Glomerular visceral epithelial cell (primary cell): ENCODE data around the gene RBM8A.

Source experiments
- DNase-seq: peaks from one replicate; pipeline ENCODE4 v3.0.0-alpha.2; 2016; ENCODE audit errors: extremely low spot score

Gene RBM8A

GRCh38 chr1:145918144-145918991 is 8.9 kb downstream of the RBM8A start, which contains the start of gene PEX11B:
Gene PEX11B (minus strand): TSS chr1:145918717. CDS start chr1:145918688, 29 bp downstream.
- DNase-seq = peak; percentile 83

- no peak for DNase-seq
These were observed 9.7 kb downstream of the RBM8A start for GRCh38 chr1:145917595-145917994.

- peak; percentile 33 for DNase-seq
These were observed 10.5 kb downstream of the RBM8A start for GRCh38 chr1:145916745-145917144.

- no peak for DNase-seq
These were observed 15.1 kb downstream of the RBM8A start for GRCh38 chr1:145912128-145912641.

- DNase-seq = no peak
These were observed 18.6 kb downstream of the RBM8A start for GRCh38 chr1:145908653-145909052.

DNA sequence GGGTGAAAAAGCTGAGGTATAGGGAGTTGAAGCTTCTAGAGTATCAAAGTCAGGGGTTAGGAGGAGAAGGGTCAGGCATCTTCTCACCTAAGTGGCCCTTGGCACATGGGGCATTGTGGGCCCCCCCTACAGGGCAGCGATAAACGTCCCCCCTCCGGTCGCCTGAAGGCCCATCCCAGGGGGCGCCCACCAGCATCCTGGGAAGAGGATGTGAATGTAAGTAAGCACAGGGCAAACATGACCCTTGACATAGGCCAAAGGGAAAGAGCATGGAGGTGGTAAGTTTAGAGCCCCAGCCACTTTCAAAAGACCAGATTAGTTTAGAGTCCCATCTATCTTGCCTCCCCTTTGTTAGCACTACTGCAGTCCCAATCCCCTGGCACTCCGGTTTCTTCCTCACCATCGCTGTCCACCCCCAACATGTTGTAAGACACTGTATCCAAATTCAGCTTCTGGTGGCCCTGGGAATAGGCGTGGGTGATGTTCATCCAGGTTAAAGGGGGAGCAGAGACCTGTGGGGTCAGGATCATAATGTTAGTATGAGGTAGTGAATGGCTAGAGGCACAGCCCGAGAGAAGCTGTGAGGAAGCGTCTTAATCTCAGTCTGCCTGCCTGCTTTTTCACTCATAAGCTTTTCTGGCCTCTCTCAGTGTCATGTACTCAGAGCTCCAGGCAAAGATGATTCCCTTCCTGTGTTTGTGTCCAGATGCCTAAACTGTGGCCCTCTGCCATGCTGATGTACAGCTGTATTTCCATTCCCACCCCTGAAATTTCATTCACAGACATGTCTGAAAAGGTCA is 20.1 kb downstream of the RBM8A start:
- DNase-seq = no peak

- DNase-seq = no peak
These were observed 25.8 kb downstream of the RBM8A start for GRCh38 chr1:145901312-145902021.

DNA sequence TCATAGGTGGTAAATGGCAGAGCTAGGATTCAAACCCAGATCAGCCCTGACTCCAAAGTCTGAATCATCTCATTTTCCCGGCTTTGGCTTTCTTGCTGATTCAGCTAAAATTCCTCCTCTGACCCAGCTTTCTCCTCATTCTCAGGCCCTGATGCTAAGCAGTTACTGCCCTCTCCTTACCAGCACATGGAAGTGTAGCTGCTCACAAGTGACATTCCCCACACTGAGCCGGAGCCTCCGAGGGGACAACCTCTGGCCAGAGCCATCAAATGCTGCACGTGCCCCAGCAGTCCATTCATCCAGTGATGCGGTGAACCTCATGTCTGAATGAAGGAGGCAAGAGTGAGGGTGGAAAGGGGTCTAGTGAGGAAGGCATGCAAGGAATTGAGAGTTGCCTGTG is 28.5 kb downstream of the RBM8A start:
- DNase-seq = no peak

DNA sequence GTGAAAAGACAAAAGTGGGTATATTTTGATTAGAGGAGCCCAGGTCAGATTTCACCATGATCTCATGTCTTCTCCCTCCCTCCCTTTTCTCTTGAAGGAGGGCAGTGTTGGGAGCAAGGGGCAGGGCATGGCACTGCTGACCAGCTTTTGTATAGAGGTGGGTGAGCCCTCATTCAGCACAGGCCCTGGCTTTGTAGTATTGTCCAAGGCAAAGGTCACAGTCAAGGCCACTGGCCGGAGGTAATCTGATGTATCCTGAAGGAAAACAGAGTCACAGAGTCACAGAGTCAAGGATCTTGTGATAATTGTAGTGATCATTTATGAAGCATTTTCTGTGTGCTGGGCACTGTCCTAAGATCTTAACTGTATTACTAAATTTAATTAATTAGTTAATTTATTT is 29.3 kb downstream of the RBM8A start:
- DNase-seq = no peak

- no peak for DNase-seq
These were observed 31.8 kb downstream of the RBM8A start for GRCh38 chr1:145895471-145895870.

- no peak for DNase-seq
These were observed 33.8 kb downstream of the RBM8A start for GRCh38 chr1:145893306-145894055.

DNA sequence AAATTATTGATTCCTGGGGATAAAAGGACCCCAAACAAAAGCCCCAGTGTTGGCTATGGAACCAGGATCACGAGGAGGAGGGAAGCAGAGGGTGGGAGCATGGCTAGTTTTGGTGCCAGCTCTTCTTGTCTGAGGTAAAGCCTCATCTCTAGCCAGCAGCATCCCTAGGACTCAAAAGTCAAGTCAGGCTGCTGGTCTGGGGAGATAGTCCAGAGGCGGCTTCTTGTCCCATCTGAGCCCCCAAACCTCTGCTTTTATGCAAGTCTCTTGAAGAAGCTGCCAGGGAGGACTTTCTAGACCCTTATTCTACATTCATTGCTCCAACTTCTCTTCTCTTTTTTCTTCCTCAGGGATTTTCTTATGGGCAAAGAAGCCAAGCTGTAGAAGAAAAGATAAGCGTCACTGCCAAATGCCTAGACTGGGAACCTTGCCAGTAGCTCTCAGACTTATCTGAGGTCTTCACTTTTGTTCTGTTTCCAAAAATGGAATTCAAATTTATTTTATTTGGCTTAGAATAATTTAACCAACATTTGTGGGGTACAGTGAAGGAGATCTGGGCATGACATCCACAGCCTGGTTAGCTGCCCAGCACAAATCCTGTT is 34.7 kb downstream of the RBM8A start:
- no peak for DNase-seq

DNA sequence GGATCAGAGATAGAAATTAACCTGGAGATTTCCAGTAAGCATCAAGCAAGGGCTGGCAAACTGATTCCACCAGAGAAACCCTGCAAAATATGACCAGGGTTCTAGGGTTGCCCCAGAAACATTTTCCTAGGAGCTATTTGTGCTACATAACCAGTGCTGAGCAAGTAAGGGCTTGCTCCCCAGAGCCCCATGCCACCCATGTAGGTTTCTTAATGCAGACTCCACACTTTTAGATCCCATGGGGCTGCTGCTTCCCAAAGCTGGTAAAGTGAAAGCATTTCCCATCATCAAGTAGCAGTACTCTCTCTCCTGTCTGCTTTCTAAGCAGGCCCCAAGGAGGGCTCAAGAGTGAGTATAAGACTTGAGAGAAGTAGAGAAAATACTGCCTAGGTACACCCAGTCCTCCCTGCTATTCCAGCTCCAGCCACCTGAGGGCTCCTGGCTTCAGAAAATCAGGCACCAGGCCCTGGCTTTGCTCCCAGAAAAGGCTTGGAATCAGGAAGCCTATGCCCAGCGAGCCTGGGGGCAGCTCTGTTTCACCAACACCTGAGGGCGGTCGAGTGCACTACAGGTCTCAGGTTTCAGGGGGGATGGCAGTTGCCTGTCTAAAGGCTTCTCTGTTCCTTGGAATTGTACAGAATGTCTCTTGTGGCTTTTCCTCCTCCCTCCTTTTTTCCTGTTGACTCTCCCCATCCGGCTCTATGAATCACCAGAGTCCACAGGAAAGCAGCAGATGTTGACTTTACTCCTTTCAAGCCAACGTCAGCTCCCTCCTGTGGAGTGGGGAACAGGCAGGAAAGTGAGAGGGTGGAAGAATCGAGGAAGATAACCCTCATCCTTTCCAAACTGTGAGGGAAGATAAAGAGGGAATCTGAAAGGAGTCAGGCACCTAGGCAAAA is 35.4 kb downstream of the RBM8A start:
- DNase-seq = peak; percentile 100

- DNase-seq = peak; percentile 46
These were observed 36.1 kb downstream of the RBM8A start for GRCh38 chr1:145891143-145891542.

DNA sequence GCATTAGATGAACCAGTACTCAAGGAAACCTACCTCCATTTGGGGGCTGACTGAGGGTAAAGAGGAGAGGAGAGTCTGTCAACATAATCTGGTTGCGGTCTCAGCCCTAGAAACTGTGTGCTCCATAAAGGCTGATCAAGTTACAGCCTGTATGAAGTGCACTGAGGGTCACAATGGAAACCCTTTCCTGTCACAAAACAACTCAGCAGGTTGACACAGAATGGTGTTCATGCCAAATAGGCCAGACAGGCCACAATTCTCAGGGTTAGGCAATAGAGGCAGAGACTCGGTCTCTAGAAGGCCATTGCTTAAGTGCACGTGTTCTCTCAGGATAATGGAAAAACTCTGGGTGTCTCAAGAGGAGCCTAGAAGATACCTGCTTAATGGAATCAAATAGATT is 37.6 kb downstream of the RBM8A start:
- no peak for DNase-seq

GRCh38 chr1:145887631-145888030 is 39.7 kb downstream of the RBM8A start:
- DNase-seq = peak; percentile 66

DNA sequence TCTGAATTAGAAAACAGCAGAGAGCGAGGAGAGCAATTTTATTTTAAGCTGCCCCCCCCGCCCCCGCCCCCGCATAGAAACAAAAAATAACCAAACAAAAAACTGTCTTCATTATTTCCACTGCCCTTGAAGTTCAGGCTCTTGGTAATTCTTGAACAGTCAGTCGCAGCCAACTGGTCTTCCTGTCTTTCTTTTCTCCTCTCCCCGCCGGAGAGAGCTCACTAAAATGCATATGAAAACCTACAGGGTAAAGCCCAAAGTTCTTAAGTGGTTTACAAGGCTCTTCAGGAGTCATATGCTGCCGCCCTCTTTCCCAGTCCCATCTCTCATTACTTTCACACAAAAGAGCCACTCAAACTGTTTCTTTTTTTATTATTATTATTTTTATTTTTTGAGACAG is 40.5 kb downstream of the RBM8A start:
- DNase-seq = no peak

DNA sequence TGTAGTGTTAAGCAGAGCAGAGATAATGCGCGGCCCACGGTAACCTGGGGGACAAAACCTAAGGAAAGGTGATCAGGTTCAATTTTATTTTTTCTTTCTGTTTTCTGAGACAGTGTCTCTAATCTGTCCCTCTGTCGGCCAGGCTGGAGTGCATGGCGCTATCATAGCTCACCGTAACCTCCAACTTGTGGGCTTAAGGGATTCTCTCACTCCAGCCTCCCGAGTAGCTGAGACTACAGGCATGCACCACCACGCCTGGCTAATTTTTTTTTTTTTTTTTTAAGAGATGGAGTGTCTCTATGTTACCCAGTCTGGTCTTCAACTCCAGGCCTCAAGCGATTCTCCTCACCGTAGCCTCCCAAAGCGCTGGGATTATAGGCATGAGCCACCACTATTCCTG is 40.9 kb downstream of the RBM8A start:
- no peak for DNase-seq

GRCh38 chr1:145885738-145886287 is 41.5 kb downstream of the RBM8A start, which contains the start of gene ANKRD35:
Gene ANKRD35 (minus strand): TSS chr1:145885866. CDS start chr1:145885758, 108 bp downstream.
- DNase-seq = peak; percentile 59
